Uterus (tissue), 2 donors: Measurements from ENCODE around the gene BSDC1.

Experiments
- CTCF ChIP-seq, 4 experiments: fragments of 200-600 bp in 2 of 4; fragments of 450-650 bp in 2 of 4; sonication (generic) in 2 of 4; IDR thresholded peaks; one replicate each; pipeline ENCODE4 v1.5.1; 2016 to 2019; ENCODE audit warnings: antibody characterized with exemption in 4 of 4, mild to moderate bottlenecking in 2 of 4, moderate library complexity in 1 of 4
- POLR2A ChIP-seq, 2 donors: fragments of 450-650 bp; IDR thresholded peaks; one replicate each; pipeline ENCODE4 v1.6.1; 2016; ENCODE audit warnings: antibody characterized with exemption in 2 of 2, mild to moderate bottlenecking in 1 of 2, moderate library complexity in 1 of 2

GRCh38 chr1:32351399-32352238, 42.6 kb downstream of the BSDC1 start:
- TF ChIP-seq CTCF (IDR thresholded peaks at IDR 0.05) (no peak), POLR2A (IDR thresholded peaks at IDR 0.05) (peak; percentile 86 to 97)
